HCT116 (cell line): ENCODE measurements around the gene LSM12. TPM values are rescaled to one million over a fixed set of nuclear protein-coding genes. Genes with fewer than 3 reads are reported as not detected.

Source experiments
- ATAC-seq: fragments of 200-7000 bp; cut with Tn5 transposase; 2 replicates; pipeline ENCODE4 v1.9.1; 2020; ENCODE audit warnings: mild to moderate bottlenecking, moderate library complexity
- BruUV-seq: library from RNA; stranded (reverse); fragments of 400-500 nt; replicated peaks from 2 replicates; lab custom pipeline; 2021; lab: Mats Ljungman, UMichigan
- CTCF ChIA-PET: fragments of 300-600 bp; sonication (Branson Sonifier 250); formaldehyde crosslinking; loops from one replicate; lab custom pipeline; 2021; ENCODE audit warnings: antibody characterized with exemption; lab: Charles Lee
- POLR2A ChIA-PET: fragments of 300-600, 350-600 bp; sonication (Branson Sonifier 250); formaldehyde crosslinking; loops from one replicate; lab custom pipeline; 2021; ENCODE audit warnings: antibody characterized with exemption; lab: Charles Lee
- RAD21 ChIA-PET, 2 experiments: fragments of 300-600 bp; sonication (Branson Sonifier 250); formaldehyde crosslinking; loops; one replicate each; lab custom pipeline; 2023; ENCODE audit warnings: low total read pairs in 2 of 2; ENCODE audit not compliant: uncharacterized antibody in 2 of 2, unreplicated experiment in 2 of 2, low non-redundant PET in 1 of 2; lab: Charles Lee
- DNase-seq: peaks from one replicate; pipeline ENCODE4 v3.0.0-alpha.2; 2010; ENCODE audit warnings: low read depth, low spot score
- H2AFZ ChIP-seq: fragments of 200-600 bp; shearing (Covaris generic), sonication (generic); 2 replicates; pipeline ENCODE4 v1.6.1; 2017; ENCODE audit warnings: low read depth, mixed run types, mixed read lengths, antibody characterized with exemption, low read length; ENCODE audit not compliant: poor library complexity, severe bottlenecking
- H3K27ac ChIP-seq: 2 replicates; pipeline ENCODE4 v1.5.1; 2012; ENCODE audit warnings: low read depth, low read length
- H3K27me3 ChIP-seq: fragments of 200-600 bp; sonication (generic); 2 replicates; pipeline ENCODE4 v1.6.1; 2016; ENCODE audit warnings: mixed run types, low read length, mixed read lengths; ENCODE audit not compliant: insufficient read depth
- H3K36me3 ChIP-seq, 2 experiments: fragments of 200-500 bp in 1 of 2; fragments of 200-600 bp in 1 of 2; sonication (Bioruptor generic) in 1 of 2; sonication (generic) in 1 of 2; 2 replicates each; pipeline versions ENCODE4 v1.5.1 to v1.6.1; 2014 to 2016; ENCODE audit warnings: low read length in 2 of 2, inconsistent platforms in 1 of 2, mixed read lengths in 1 of 2, mixed run types in 1 of 2; ENCODE audit not compliant: insufficient read depth in 2 of 2, control insufficient read depth in 1 of 2
- H3K4me1 ChIP-seq, 2 experiments: fragments of 200-600 bp in 1 of 2; sonication (generic) in 1 of 2; 2 replicates each; pipeline versions ENCODE4 v1.5.1 to v1.6.1; 2012 to 2017; ENCODE audit warnings: low read length in 2 of 2, inconsistent platforms in 1 of 2, mild to moderate bottlenecking in 1 of 2, mixed read lengths in 1 of 2, mixed run types in 1 of 2, moderate library complexity in 1 of 2; ENCODE audit not compliant: insufficient read depth in 2 of 2, control insufficient read depth in 1 of 2
- H3K4me2 ChIP-seq: fragments of 200-600 bp; sonication (generic); 2 replicates; pipeline ENCODE4 v1.6.1; 2017; ENCODE audit warnings: mixed run types, low read length, mixed read lengths
- H3K4me3 ChIP-seq, 2 experiments: fragments of 200-600 bp in 1 of 2; sonication (generic) in 1 of 2; replicated peaks in 1 of 2; 2 replicates each; pipeline ENCODE4 v1.5.1; 2011 to 2016; ENCODE audit warnings: low read length in 2 of 2, control low read depth in 1 of 2, low read depth in 1 of 2, mild to moderate bottlenecking in 1 of 2, mixed read lengths in 1 of 2, mixed run types in 1 of 2
- H3K79me2 ChIP-seq: fragments of 200-600 bp; sonication (generic); 2 replicates; pipeline ENCODE4 v1.6.1; 2017; ENCODE audit warnings: mild to moderate bottlenecking, mixed run types, low read length, moderate library complexity, mixed read lengths; ENCODE audit not compliant: insufficient read depth
- H3K9ac ChIP-seq: fragments of 200-600 bp; sonication (generic); 2 replicates; pipeline ENCODE4 v1.6.1; 2016; ENCODE audit warnings: low read length, mixed read lengths
- H3K9me2 ChIP-seq: fragments of 200-600 bp; sonication (generic), shearing (Covaris generic); 2 replicates; pipeline ENCODE4 v1.6.1; 2017; ENCODE audit warnings: mixed run types, mild to moderate bottlenecking, moderate library complexity; ENCODE audit not compliant: insufficient read depth
- H3K9me3 ChIP-seq, 2 experiments: fragments of 200-500 bp in 1 of 2; fragments of 200-600 bp in 1 of 2; sonication (Bioruptor generic) in 1 of 2; sonication (generic) in 1 of 2; 2 replicates each; pipeline ENCODE4 v1.6.1; 2014 to 2017; ENCODE audit warnings: low read length in 2 of 2, mixed read lengths in 2 of 2, inconsistent platforms in 1 of 2, low read depth in 1 of 2, mild to moderate bottlenecking in 1 of 2, mixed run types in 1 of 2, moderate library complexity in 1 of 2; ENCODE audit not compliant: control insufficient read depth in 1 of 2, insufficient read depth in 1 of 2
- H4K20me1 ChIP-seq: fragments of 200-600 bp; sonication (generic), shearing (Covaris generic); 2 replicates; pipeline ENCODE4 v1.6.1; 2017; ENCODE audit warnings: mixed run types, mild to moderate bottlenecking, moderate library complexity; ENCODE audit not compliant: insufficient read depth
- CEBPB ChIP-seq: IDR thresholded peaks from 2 replicates; pipeline ENCODE4 v1.6.1; 2012; ENCODE audit warnings: low read depth
- EGR1 ChIP-seq: IDR thresholded peaks from 2 replicates; pipeline ENCODE4 v1.6.1; 2012; ENCODE audit warnings: low read depth
- ELF1 ChIP-seq: IDR thresholded peaks from 2 replicates; pipeline ENCODE4 v1.6.1; 2012; ENCODE audit warnings: low read depth, borderline replicate concordance
- EZH2phosphoT487 ChIP-seq: fragments of 200-600 bp; IDR thresholded peaks from 2 replicates; pipeline ENCODE4 v1.6.1; 2018; ENCODE audit warnings: antibody characterized with exemption, borderline replicate concordance
- FOSL1 ChIP-seq: IDR thresholded peaks from 2 replicates; pipeline ENCODE4 v1.6.1; 2012; ENCODE audit warnings: low read depth
- JUND ChIP-seq: IDR thresholded peaks from 2 replicates; pipeline ENCODE4 v1.6.1; 2012
- POLR2A ChIP-seq: IDR thresholded peaks from 2 replicates; pipeline ENCODE4 v1.7.0; 2011; ENCODE audit warnings: borderline replicate concordance; ENCODE audit not compliant: insufficient read depth, insufficient read length; ENCODE audit errors: extremely low read depth
- POLR2AphosphoS5 ChIP-seq: IDR thresholded peaks from 2 replicates; pipeline ENCODE4 v1.6.1; 2011; ENCODE audit warnings: mild to moderate bottlenecking, low read depth, low read length, moderate library complexity
- RAD21 ChIP-seq: IDR thresholded peaks from 2 replicates; pipeline ENCODE4 v1.6.1; 2012; ENCODE audit warnings: low read depth, mild to moderate bottlenecking
- SIN3A ChIP-seq: IDR thresholded peaks from 2 replicates; pipeline ENCODE4 v1.6.1; 2012; ENCODE audit warnings: low read depth
- SP1 ChIP-seq: IDR thresholded peaks from 2 replicates; pipeline ENCODE4 v1.6.1; 2012; ENCODE audit warnings: low read depth
- SRF ChIP-seq: IDR thresholded peaks from 2 replicates; pipeline ENCODE4 v1.6.1; 2012; ENCODE audit warnings: low read depth
- TCF7L2 ChIP-seq: IDR thresholded peaks from 2 replicates; pipeline ENCODE4 v1.7.0; 2011; ENCODE audit warnings: borderline replicate concordance, inconsistent platforms; ENCODE audit not compliant: insufficient read depth, insufficient read length; ENCODE audit errors: extremely low read depth
- YY1 ChIP-seq: IDR thresholded peaks from 2 replicates; pipeline ENCODE4 v1.6.1; 2011; ENCODE audit warnings: low read length, low read depth, moderate library complexity, mild to moderate bottlenecking; ENCODE audit not compliant: insufficient replicate concordance; ENCODE audit errors: extremely low read depth
- ZNF274 ChIP-seq: fragments of 200-500 bp; sonication (Bioruptor generic); IDR thresholded peaks from 2 replicates; pipeline ENCODE4 v1.6.1; 2014; ENCODE audit warnings: mild to moderate bottlenecking, low read depth, low read length, inconsistent platforms
- intact Hi-C: fragments of 100-400 bp; cut with micrococcal nuclease; formaldehyde crosslinking; loops from 2 replicates; pipeline ENCODE4 v1.10.0; 2022
- total RNA-seq: library from RNA; stranded (reverse); gene quantifications from one replicate; pipeline ENCODE4 v1.2.1, GENCODE V29; 2021; ENCODE audit not compliant: unreplicated experiment
- TF ChIP-seq, protein P1 (sequence below), 3 experiments: fragments of 200-600 bp in 1 of 3; sonication (generic) in 1 of 3; IDR thresholded peaks in 2 of 3; conservative IDR thresholded peaks in 1 of 3; 2 replicates each; pipeline ENCODE4 v1.5.1; 2012 to 2017; ENCODE audit warnings: low read depth in 2 of 3, low read length in 2 of 3, antibody characterized with exemption in 1 of 3, borderline replicate concordance in 1 of 3, control low read depth in 1 of 3, mild to moderate bottlenecking in 1 of 3, mixed read lengths in 1 of 3, mixed run types in 1 of 3, moderate library complexity in 1 of 3; ENCODE audit not compliant: insufficient read depth in 1 of 3
- TF ChIP-seq, protein P2 (sequence below): IDR thresholded peaks from 2 replicates; pipeline ENCODE4 v1.6.1; 2012; ENCODE audit warnings: low read depth
- TF ChIP-seq, protein P3 (sequence below): IDR thresholded peaks from 2 replicates; pipeline ENCODE4 v1.6.1; 2012
- TF ChIP-seq, protein P4 (sequence below): IDR thresholded peaks from 2 replicates; pipeline ENCODE4 v1.6.1; 2012
- TF ChIP-seq, protein P5 (sequence below): IDR thresholded peaks from 2 replicates; pipeline ENCODE4 v1.6.1; 2011; ENCODE audit warnings: mild to moderate bottlenecking, low read length, moderate library complexity; ENCODE audit not compliant: insufficient replicate concordance; ENCODE audit errors: extremely low read depth

LSM12 gene
- total RNA-seq, 1 experiment from 2014 or later = 99.6 TPM

DNA sequence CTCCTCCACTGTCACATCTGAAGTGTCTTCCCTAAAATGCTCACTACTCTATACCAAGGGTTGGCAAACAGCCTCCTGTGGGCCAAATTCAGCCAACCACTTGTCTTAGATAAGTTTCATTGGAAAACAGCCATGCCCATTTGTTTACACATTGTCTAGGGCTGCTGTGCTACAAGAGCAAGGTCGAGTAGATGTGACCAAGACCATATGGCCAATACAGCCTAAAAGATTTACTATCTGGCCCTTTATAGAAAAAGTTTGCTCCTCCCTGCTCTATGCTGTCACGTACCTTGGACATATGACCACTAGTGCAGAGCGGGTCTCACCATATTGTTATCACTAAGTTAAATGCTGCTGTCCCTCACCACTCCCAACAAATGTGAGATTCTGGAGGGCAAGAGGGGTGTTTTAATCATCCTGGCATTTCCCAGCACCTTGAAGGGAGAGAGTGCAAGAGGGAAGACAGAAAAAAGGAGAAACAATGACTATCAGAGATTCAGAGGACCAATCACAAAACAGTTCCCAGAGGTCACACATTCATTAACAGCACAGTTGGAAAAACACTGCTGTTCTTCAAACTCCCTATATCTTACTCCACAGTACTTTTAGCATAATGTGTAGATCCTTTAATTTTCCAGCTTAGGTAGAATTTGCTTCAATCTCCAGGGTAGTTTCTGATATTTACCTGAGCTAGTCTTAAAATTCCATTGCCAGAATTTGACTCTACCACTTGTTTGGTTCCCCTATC, 13.2 kb downstream of the LSM12 start:
- intact Hi-C loops = no loop called here
- peaks cover 39 to 40% of the 10 kb centered on the region in 2 experiments; a peak in 3 of 4 replicates for H3K36me3 ChIP-seq
- H3K4me1 ChIP-seq = no peaks in the 10 kb centered on the region
- no peak overlapping the region for H3K27ac ChIP-seq
- no peak overlapping the region for H3K9ac ChIP-seq
- ATAC-seq (no peak), DNase-seq (no peak)
- no peaks in the 10 kb centered on the region for H3K27me3 ChIP-seq
- peaks cover 96% of the 10 kb centered on the region for H3K79me2 ChIP-seq
- H4K20me1 ChIP-seq = peaks cover 7% of the 10 kb centered on the region; the same call in 1 of the 2 replicates
- H2AFZ ChIP-seq = no peak overlapping the region
- no peak overlapping the region for H3K4me2 ChIP-seq
- POLR2A ChIA-PET = no interaction called here
- no peak for TF ChIP-seq JUND
- TF ChIP-seq YY1 = no peak
- TF ChIP-seq SIN3A = no peak
- TF ChIP-seq, protein P1, sequence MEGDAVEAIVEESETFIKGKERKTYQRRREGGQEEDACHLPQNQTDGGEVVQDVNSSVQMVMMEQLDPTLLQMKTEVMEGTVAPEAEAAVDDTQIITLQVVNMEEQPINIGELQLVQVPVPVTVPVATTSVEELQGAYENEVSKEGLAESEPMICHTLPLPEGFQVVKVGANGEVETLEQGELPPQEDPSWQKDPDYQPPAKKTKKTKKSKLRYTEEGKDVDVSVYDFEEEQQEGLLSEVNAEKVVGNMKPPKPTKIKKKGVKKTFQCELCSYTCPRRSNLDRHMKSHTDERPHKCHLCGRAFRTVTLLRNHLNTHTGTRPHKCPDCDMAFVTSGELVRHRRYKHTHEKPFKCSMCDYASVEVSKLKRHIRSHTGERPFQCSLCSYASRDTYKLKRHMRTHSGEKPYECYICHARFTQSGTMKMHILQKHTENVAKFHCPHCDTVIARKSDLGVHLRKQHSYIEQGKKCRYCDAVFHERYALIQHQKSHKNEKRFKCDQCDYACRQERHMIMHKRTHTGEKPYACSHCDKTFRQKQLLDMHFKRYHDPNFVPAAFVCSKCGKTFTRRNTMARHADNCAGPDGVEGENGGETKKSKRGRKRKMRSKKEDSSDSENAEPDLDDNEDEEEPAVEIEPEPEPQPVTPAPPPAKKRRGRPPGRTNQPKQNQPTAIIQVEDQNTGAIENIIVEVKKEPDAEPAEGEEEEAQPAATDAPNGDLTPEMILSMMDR (IDR thresholded peaks at IDR 0.05 in 2 of 3, conservative IDR thresholded peaks at IDR 0.05 in 1 of 3; ENCODE audit: borderline replicate concordance in 1 of 3, insufficient read depth in 1 of 3, low read depth in 2 of 3, low read length in 2 of 3) = no peak
- TF ChIP-seq, protein P2, sequence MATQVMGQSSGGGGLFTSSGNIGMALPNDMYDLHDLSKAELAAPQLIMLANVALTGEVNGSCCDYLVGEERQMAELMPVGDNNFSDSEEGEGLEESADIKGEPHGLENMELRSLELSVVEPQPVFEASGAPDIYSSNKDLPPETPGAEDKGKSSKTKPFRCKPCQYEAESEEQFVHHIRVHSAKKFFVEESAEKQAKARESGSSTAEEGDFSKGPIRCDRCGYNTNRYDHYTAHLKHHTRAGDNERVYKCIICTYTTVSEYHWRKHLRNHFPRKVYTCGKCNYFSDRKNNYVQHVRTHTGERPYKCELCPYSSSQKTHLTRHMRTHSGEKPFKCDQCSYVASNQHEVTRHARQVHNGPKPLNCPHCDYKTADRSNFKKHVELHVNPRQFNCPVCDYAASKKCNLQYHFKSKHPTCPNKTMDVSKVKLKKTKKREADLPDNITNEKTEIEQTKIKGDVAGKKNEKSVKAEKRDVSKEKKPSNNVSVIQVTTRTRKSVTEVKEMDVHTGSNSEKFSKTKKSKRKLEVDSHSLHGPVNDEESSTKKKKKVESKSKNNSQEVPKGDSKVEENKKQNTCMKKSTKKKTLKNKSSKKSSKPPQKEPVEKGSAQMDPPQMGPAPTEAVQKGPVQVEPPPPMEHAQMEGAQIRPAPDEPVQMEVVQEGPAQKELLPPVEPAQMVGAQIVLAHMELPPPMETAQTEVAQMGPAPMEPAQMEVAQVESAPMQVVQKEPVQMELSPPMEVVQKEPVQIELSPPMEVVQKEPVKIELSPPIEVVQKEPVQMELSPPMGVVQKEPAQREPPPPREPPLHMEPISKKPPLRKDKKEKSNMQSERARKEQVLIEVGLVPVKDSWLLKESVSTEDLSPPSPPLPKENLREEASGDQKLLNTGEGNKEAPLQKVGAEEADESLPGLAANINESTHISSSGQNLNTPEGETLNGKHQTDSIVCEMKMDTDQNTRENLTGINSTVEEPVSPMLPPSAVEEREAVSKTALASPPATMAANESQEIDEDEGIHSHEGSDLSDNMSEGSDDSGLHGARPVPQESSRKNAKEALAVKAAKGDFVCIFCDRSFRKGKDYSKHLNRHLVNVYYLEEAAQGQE = no peak
- TF ChIP-seq, protein P3, sequence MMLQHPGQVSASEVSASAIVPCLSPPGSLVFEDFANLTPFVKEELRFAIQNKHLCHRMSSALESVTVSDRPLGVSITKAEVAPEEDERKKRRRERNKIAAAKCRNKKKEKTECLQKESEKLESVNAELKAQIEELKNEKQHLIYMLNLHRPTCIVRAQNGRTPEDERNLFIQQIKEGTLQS = no peak
- TF ChIP-seq FOSL1 = no peak
- TF ChIP-seq EGR1 = no peak
- no peak for TF ChIP-seq POLR2AphosphoS5
- no peak for TF ChIP-seq ELF1
- TF ChIP-seq SRF = no peak
- no peak for TF ChIP-seq EZH2phosphoT487
- TF ChIP-seq TCF7L2 = no peak
- no peak for TF ChIP-seq SP1
- TF ChIP-seq POLR2A = no peak
- no peak for TF ChIP-seq RAD21
- TF ChIP-seq, protein P4, sequence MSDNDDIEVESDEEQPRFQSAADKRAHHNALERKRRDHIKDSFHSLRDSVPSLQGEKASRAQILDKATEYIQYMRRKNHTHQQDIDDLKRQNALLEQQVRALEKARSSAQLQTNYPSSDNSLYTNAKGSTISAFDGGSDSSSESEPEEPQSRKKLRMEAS = no peak
- TF ChIP-seq, protein P5, sequence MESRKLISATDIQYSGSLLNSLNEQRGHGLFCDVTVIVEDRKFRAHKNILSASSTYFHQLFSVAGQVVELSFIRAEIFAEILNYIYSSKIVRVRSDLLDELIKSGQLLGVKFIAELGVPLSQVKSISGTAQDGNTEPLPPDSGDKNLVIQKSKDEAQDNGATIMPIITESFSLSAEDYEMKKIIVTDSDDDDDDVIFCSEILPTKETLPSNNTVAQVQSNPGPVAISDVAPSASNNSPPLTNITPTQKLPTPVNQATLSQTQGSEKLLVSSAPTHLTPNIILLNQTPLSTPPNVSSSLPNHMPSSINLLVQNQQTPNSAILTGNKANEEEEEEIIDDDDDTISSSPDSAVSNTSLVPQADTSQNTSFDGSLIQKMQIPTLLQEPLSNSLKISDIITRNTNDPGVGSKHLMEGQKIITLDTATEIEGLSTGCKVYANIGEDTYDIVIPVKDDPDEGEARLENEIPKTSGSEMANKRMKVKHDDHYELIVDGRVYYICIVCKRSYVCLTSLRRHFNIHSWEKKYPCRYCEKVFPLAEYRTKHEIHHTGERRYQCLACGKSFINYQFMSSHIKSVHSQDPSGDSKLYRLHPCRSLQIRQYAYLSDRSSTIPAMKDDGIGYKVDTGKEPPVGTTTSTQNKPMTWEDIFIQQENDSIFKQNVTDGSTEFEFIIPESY = no peak
- no peak for TF ChIP-seq ZNF274
- TF ChIP-seq CEBPB = no peak
- TF ChIP-seq, all 23 proteins: peak for 0
- Histone ChIP-seq H3K9me2 (no peaks in the 10 kb centered on the region), H3K9me3 (no peaks in the 10 kb centered on the region), H3K4me3 (no peak overlapping the region)
- RAD21 ChIA-PET = no interaction called here
- TSS peak; percentile 34 for BruUV-seq
- CTCF ChIA-PET = no interaction called here
